Esophagus muscularis mucosa (tissue), 4 donors: ENCODE results near the gene STRN3.

ENCODE experiments used
- EP300 ChIP-seq: sonication (generic); formaldehyde crosslinking; IDR thresholded peaks from one replicate; pipeline ENCODE4 v1.6.1; 2017; ENCODE audit warnings: antibody characterized with exemption
- POLR2A ChIP-seq: fragments of 450-650 bp; IDR thresholded peaks from one replicate; pipeline ENCODE4 v1.6.1; 2017; ENCODE audit warnings: antibody characterized with exemption, moderate library complexity, mild to moderate bottlenecking, low read depth
- POLR2AphosphoS5 ChIP-seq, 2 donors: sonication (generic); formaldehyde crosslinking; IDR thresholded peaks; one replicate each; pipeline ENCODE4 v1.6.1; 2017; ENCODE audit warnings: antibody characterized with exemption in 2 of 2
- TF ChIP-seq, protein P1 (sequence below), 3 experiments: fragments of 200-600 bp in 2 of 3; fragments of 450-650 bp in 1 of 3; sonication (generic) in 2 of 3; IDR thresholded peaks; one replicate each; pipeline ENCODE4 v1.5.1; 2017 to 2019; ENCODE audit warnings: antibody characterized with exemption in 3 of 3, mild to moderate bottlenecking in 2 of 3, moderate library complexity in 1 of 3

DNA sequence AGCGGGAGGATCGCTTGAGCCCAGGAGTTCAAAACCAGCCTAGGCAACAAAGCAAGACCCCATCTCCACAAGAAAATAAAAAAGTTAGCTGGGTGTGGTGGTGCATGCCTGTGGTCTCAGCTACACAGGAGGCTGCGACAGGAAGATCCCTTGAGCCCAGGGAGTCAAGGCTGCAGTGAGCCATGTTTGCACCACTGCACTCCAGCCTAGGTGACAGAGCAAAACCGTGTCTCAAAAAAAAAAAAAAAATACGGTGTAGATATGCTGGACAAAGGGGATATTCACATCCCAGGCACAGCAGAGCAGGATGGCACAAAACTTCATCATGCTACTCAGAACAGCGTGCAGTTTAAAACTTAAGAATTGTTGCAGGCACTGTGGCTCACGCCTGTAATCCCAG is 24.8 kb upstream of the STRN3 start:
- TF ChIP-seq EP300 (no peak), POLR2A (no peak), POLR2AphosphoS5 (IDR thresholded peaks at IDR 0.05) (no peak)
- TF ChIP-seq, protein P1, sequence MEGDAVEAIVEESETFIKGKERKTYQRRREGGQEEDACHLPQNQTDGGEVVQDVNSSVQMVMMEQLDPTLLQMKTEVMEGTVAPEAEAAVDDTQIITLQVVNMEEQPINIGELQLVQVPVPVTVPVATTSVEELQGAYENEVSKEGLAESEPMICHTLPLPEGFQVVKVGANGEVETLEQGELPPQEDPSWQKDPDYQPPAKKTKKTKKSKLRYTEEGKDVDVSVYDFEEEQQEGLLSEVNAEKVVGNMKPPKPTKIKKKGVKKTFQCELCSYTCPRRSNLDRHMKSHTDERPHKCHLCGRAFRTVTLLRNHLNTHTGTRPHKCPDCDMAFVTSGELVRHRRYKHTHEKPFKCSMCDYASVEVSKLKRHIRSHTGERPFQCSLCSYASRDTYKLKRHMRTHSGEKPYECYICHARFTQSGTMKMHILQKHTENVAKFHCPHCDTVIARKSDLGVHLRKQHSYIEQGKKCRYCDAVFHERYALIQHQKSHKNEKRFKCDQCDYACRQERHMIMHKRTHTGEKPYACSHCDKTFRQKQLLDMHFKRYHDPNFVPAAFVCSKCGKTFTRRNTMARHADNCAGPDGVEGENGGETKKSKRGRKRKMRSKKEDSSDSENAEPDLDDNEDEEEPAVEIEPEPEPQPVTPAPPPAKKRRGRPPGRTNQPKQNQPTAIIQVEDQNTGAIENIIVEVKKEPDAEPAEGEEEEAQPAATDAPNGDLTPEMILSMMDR (IDR thresholded peaks at IDR 0.05), result no peak
